ENCODE results near the gene LRRC4B.
"Not testable (repeated sequence)": the region's sequence is repeated elsewhere in the genome, so short reads cannot be mapped to it uniquely, and the experiment has no call there.

GRCh38 chr19:50473336-50473735 is 94.9 kb downstream of the LRRC4B start:
- TF ChIP-seq CTCF (conservative IDR thresholded peaks at IDR 0.05); ZFX (IDR thresholded peaks at IDR 0.05): not testable (repeated sequence)

Measured in C4-2B (cell line).